Lower lobe of right lung (tissue), 2 donors: ENCODE results near the gene PILRA. TPM values are rescaled to one million over a fixed set of nuclear protein-coding genes. Genes with fewer than 3 reads are reported as not detected.
"Not testable (repeated sequence)": the region's sequence is repeated elsewhere in the genome, so short reads cannot be mapped to it uniquely, and the experiment has no call there.

Experiments used
- ATAC-seq, 2 donors: fragments of 200-7000 bp; cut with Tn5 transposase; one replicate each; pipeline ENCODE4 v1.9.1; 2020 to 2022; ENCODE audit warnings: mild to moderate bottlenecking in 2 of 2, moderate library complexity in 2 of 2
- DNase-seq: peaks from one replicate; pipeline ENCODE4 v3.0.0-alpha.2; 2020
- H3K27ac ChIP-seq: fragments of 200-600 bp; one replicate; pipeline ENCODE4 v1.8.0; 2022
- H3K27me3 ChIP-seq: fragments of 200-600 bp; one replicate; pipeline ENCODE4 v1.8.0; 2022; ENCODE audit warnings: low read depth
- H3K36me3 ChIP-seq: fragments of 200-600 bp; one replicate; pipeline ENCODE4 v1.8.0; 2022; ENCODE audit warnings: mild to moderate bottlenecking
- H3K4me1 ChIP-seq: fragments of 200-600 bp; one replicate; pipeline ENCODE4 v1.8.0; 2022
- H3K4me3 ChIP-seq: fragments of 200-600 bp; one replicate; pipeline ENCODE4 v1.8.0; 2022; ENCODE audit warnings: mild to moderate bottlenecking
- H3K9me3 ChIP-seq: fragments of 200-600 bp; one replicate; pipeline ENCODE4 v1.8.0; 2022
- intact Hi-C: fragments of 100-400 bp; cut with DNase I; formaldehyde crosslinking; loops from one replicate; pipeline ENCODE4 v1.11.0; 2022
- total RNA-seq: library from RNA; stranded (reverse); fragmentation: NEBNext Ultra II Directional; extraction: Animal tissue kit (Norgen Biotek cat#: 25700); gene quantifications from one replicate; pipeline ENCODE4 v1.2.1, GENCODE V29; 2021
- TF ChIP-seq, protein P1 (sequence below): fragments of 200-600 bp; IDR thresholded peaks from one replicate; pipeline ENCODE4 v1.8.0; 2022; ENCODE audit warnings: antibody characterized with exemption, mild to moderate bottlenecking
- donor health status: DM: no; HTN: yes; CAD: no; lungs with severe emphysema.

PILRA gene
- total RNA-seq, 1 donor from 2014 or later, result 48.7 TPM

DNA sequence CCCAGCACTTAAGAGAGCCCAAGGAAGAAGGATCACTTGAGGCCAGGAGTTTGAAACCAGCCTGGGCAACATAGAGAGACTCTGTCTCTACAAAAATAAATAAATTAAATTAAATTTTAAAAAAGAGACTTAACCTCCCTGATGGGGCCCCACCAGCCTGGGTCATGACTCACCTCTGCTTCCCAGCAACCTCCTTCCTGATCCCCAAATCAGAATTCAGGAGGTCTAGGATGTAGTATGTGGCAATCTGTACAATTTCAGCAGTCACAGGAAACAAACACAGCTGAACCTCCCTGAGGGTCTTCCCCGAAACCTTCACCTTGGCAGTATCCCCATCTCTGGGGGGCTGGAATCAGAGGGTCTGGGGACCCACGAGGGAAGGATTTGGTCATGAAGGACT lies 72.8 kb downstream of the PILRA start:
- DNase-seq (no peak), ATAC-seq (no peak)
- no peaks in the 10 kb centered on the region for H3K9me3 ChIP-seq
- no peaks in the 10 kb centered on the region for H3K27me3 ChIP-seq
- no peak overlapping the region for H3K4me3 ChIP-seq
- H3K4me1 ChIP-seq, result peaks cover 16% of the 10 kb centered on the region
- intact Hi-C loops, result no loop called here
- no peak overlapping the region for H3K27ac ChIP-seq
- H3K36me3 ChIP-seq, result no peaks in the 10 kb centered on the region
- TF ChIP-seq, protein P1, sequence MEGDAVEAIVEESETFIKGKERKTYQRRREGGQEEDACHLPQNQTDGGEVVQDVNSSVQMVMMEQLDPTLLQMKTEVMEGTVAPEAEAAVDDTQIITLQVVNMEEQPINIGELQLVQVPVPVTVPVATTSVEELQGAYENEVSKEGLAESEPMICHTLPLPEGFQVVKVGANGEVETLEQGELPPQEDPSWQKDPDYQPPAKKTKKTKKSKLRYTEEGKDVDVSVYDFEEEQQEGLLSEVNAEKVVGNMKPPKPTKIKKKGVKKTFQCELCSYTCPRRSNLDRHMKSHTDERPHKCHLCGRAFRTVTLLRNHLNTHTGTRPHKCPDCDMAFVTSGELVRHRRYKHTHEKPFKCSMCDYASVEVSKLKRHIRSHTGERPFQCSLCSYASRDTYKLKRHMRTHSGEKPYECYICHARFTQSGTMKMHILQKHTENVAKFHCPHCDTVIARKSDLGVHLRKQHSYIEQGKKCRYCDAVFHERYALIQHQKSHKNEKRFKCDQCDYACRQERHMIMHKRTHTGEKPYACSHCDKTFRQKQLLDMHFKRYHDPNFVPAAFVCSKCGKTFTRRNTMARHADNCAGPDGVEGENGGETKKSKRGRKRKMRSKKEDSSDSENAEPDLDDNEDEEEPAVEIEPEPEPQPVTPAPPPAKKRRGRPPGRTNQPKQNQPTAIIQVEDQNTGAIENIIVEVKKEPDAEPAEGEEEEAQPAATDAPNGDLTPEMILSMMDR, result no peak

DNA sequence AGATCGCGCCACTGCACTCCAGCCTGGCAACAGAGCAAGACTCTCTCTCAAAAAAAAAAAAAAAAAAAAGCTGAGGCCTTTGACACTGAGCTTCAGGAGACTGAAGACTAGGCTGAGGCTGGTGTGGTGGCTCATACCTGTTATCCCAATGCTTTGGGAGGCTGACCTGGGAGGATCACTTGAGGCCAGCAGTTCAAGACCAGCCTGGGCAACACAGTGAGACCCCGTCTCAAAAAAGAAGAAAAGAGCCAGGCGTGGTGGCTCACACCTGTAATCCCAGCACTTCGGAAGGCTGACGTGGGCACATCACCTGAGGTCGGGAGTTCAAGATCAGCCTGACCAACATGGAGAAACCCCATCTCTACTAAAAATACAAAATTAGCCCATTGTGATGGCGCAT lies 74.1 kb downstream of the PILRA start:
- intact Hi-C loops, H3K27ac ChIP-seq, H3K9me3 ChIP-seq, H3K4me3 ChIP-seq, H3K27me3 ChIP-seq, DNase-seq, ATAC-seq, H3K36me3 ChIP-seq: not testable (repeated sequence)
- H3K4me1 ChIP-seq, result peaks cover 16% of the 10 kb centered on the region

DNA sequence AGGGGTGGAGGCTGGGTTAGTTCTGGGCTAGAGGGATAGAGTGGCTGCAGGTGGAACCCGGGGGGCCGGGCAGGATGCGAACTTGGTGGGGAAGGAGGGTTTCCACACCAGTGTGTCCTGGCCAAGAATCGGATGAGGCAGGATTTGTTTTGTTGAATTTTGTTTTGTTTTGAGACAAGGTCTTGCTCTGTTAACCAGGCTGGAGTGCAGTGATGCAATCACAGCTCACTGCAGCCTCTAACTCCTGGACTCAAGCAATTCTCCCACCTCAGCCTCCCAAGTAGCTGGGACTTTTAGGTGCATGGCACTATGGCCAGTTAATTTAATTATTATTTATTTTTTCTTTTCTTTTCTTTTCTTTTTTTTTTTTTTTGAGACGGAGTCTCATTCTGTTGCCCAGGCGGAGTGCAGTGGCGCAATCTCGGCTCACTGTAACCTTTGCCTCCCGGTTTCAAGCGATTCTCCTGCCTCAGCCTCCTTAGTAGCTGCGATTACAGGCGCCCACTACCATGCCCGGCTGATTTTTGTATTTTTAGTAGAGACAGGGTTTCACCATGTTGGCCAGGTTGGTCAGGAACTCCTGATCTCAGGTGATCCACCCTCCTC lies 76.0 kb downstream of the PILRA start:
- Histone ChIP-seq H3K9me3 (no peaks in the 10 kb centered on the region), H3K27ac (no peak overlapping the region), H3K4me1 (peaks cover 16% of the 10 kb centered on the region), H3K27me3 (no peaks in the 10 kb centered on the region), H3K36me3 (no peaks in the 10 kb centered on the region), H3K4me3 (no peak overlapping the region)
- no peak for ATAC-seq
- no peak for DNase-seq
- intact Hi-C loops, result no loop called here
- TF ChIP-seq, protein P1, result no peak

Other genes starting within 250 kb of the PILRA start
- gene MBLAC1, start 246.5 kb upstream of the PILRA start, total RNA-seq, result 2.7 TPM
- gene LAMTOR4, start 224.6 kb upstream of the PILRA start, total RNA-seq, result 131 TPM
- gene TRAPPC14, start 214.8 kb upstream of the PILRA start, total RNA-seq, result 24.3 TPM
- 5.3 TPM for gene GAL3ST4, start 204.9 kb upstream of the PILRA start, total RNA-seq
- gene GPC2, start 196.1 kb upstream of the PILRA start, total RNA-seq, result 0.77 TPM
- gene STAG3, start 195.6 kb upstream of the PILRA start, total RNA-seq, result 4.1 TPM
- gene PVRIG, start 153.5 kb upstream of the PILRA start, total RNA-seq, result not detected
- gene SPDYE3, start 65.8 kb upstream of the PILRA start, total RNA-seq, result not detected
- gene PILRB, start 15.4 kb upstream of the PILRA start, total RNA-seq, result 35.9 TPM
- gene ZCWPW1, start 55.2 kb downstream of the PILRA start, total RNA-seq, result 4.9 TPM
- 36.3 TPM for gene MEPCE, start 56.3 kb downstream of the PILRA start, total RNA-seq
- 24.5 TPM for gene PPP1R35, start 63.0 kb downstream of the PILRA start, total RNA-seq
- 1.7 TPM for gene SPACDR, start 90.8 kb downstream of the PILRA start, total RNA-seq
- gene TSC22D4, start 105.7 kb downstream of the PILRA start, total RNA-seq, result 53.6 TPM
- 1.1 TPM for gene NYAP1, start 110.4 kb downstream of the PILRA start, total RNA-seq
- gene AGFG2, start 165.7 kb downstream of the PILRA start, total RNA-seq, result 22.9 TPM
- gene SAP25, start 200.4 kb downstream of the PILRA start, total RNA-seq, result 10.6 TPM
- 80.3 TPM for gene LRCH4, start 212.6 kb downstream of the PILRA start, total RNA-seq
- 0.74 TPM for gene FBXO24, start 212.8 kb downstream of the PILRA start, total RNA-seq
- gene PCOLCE, start 228.9 kb downstream of the PILRA start, total RNA-seq, result 75.2 TPM
- 19.5 TPM for gene MOSPD3, start 239.1 kb downstream of the PILRA start, total RNA-seq